SU-DHL-6 (cell line): ENCODE results near the gene DLST.

Source experiments
- H2AFZ ChIP-seq: fragments of 200-600 bp; sonication (generic); 2 replicates; pipeline ENCODE4 v1.6.1; 2014; ENCODE audit warnings: low read depth, mild to moderate bottlenecking, moderate library complexity, mixed read lengths, antibody characterized with exemption, low read length; ENCODE audit not compliant: severe bottlenecking
- H3F3A ChIP-seq: fragments of 200-600 bp; shearing (Covaris generic); 2 replicates; pipeline ENCODE4 v1.6.0; 2016; ENCODE audit warnings: antibody characterized with exemption, mild to moderate bottlenecking; ENCODE audit not compliant: insufficient read depth
- H3K27ac ChIP-seq: fragments of 200-600 bp; sonication (generic); 2 replicates; pipeline ENCODE4 v1.5.1; 2016; ENCODE audit warnings: low read depth, mild to moderate bottlenecking, low read length, moderate library complexity, mixed read lengths
- H3K27me3 ChIP-seq: fragments of 200-600 bp; sonication (generic), shearing (Covaris generic); 2 replicates; pipeline ENCODE4 v1.6.0; 2014; ENCODE audit warnings: mild to moderate bottlenecking, low read length
- H3K36me3 ChIP-seq: fragments of 200-600 bp; sonication (generic); 2 replicates; pipeline ENCODE4 v1.6.1; 2014; ENCODE audit warnings: mild to moderate bottlenecking, low read length, mixed read lengths
- H3K4me2 ChIP-seq: fragments of 300-600, 200-600 bp; shearing (Covaris generic), sonication (generic); 2 replicates; pipeline ENCODE4 v1.6.0; 2014; ENCODE audit warnings: low read length, low read depth, mild to moderate bottlenecking; ENCODE audit not compliant: poor library complexity, severe bottlenecking
- H3K4me3 ChIP-seq: fragments of 200-600 bp; sonication (generic); 2 replicates; pipeline ENCODE4 v1.5.1; 2014; ENCODE audit warnings: antibody characterized with exemption, low read length, mild to moderate bottlenecking, mixed read lengths; ENCODE audit not compliant: insufficient read depth, poor library complexity, severe bottlenecking
- H3K79me2 ChIP-seq: fragments of 200-600 bp; sonication (generic); 2 replicates; pipeline ENCODE4 v1.6.1; 2014; ENCODE audit warnings: mild to moderate bottlenecking, low read length, moderate library complexity; ENCODE audit not compliant: insufficient read depth
- H3K9ac ChIP-seq: fragments of 200-600 bp; sonication (generic); 2 replicates; pipeline ENCODE4 v1.7.0; 2014; ENCODE audit warnings: mild to moderate bottlenecking, low read length
- H3K9me2 ChIP-seq: fragments of 200-600 bp; sonication (generic); replicated peaks from 2 replicates; pipeline ENCODE4 v1.6.1; 2014; ENCODE audit warnings: low read length; ENCODE audit not compliant: insufficient read depth
- H3K9me3 ChIP-seq: fragments of 200-600 bp; sonication (generic); 2 replicates; pipeline ENCODE4 v1.6.1; 2014; ENCODE audit warnings: low read length, mixed read lengths; ENCODE audit not compliant: insufficient read depth
- H4K20me1 ChIP-seq: fragments of 200-600 bp; sonication (generic); 2 replicates; pipeline ENCODE4 v1.6.1; 2014; ENCODE audit warnings: low read depth, mild to moderate bottlenecking, antibody characterized with exemption, low read length, moderate library complexity, mixed read lengths
- EZH2phosphoT487 ChIP-seq: fragments of 200-600 bp; sonication (generic), shearing (Covaris generic); conservative IDR thresholded peaks from 2 replicates; pipeline ENCODE4 v1.6.1; 2018; ENCODE audit warnings: mild to moderate bottlenecking, antibody characterized with exemption, low read length, moderate library complexity, mixed read lengths
- TF ChIP-seq, protein P1 (sequence below): fragments of 200-600 bp; sonication (generic); IDR thresholded peaks from one replicate; pipeline ENCODE4 v1.5.1; 2017; ENCODE audit warnings: antibody characterized with exemption, mild to moderate bottlenecking, low read length, moderate library complexity; ENCODE audit not compliant: insufficient read depth, poor library complexity, severe bottlenecking

Gene DLST

DNA sequence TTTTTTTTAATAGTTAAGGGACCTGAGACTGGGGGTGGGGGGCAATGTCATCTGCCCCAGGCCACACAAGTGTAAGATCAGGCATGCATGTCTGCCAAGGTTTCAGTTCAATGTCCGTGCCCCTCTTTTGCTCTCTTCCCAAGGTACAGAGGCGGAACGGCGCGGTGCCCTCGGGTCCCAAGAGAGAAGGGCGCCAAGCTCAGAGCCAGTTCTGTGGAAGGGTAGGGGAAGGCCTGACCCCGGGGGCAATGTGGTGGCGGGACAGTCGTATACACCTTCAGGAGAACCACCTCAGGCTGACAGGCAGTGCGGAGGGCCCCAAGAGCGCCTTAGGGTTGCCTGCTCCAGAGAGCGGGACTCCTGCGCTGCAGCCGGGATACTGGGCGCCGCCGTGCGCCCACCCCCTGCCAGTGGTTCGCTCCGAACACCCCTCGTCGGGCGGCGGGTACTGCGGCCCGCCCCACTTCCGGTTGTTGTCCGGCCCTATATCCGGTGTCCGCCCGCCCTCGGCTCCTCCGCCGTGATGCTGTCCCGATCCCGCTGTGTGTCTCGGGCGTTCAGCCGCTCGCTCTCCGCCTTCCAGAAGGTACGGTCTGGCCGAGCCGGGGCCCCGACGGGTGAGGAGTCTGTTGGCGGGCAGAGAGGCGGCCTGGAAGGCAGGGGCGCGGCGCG, at the start of gene DLST:
DLST (plus strand) TSS at position 486 of the 672 bp plus-strand sequence; CDS start at position 524, 38 bp downstream.
- H2AFZ ChIP-seq, result peak within 1 kb of the TSS; percentile 91
- peak within 1 kb of the TSS; percentile 92 for H3K4me2 ChIP-seq

DNA sequence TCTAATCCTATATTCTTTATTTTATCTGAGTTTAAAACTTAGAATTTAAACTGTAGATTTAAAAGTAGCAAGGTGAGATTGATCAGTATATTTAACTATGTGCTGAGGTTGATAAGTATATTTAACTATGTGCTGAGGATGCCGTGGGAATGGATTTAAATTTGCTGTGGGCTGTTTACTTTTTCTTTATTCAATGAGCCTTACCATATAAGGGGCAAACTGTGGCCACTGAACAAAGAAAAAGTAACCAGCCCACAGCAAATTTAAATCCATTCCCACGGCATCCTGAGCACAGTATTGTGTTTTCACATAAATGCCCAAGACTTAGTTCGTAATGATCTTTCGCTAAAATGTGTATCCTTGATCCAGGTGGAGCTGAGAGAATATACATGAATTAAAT, 48.9 kb upstream of the DLST start:
- no peaks in the 10 kb centered on the region for H3K9me2 ChIP-seq
- no peak overlapping the region for H3K9ac ChIP-seq
- no peaks in the 10 kb centered on the region for H3K27me3 ChIP-seq
- H3K27ac ChIP-seq, result no peak overlapping the region
- no peak overlapping the region for H2AFZ ChIP-seq
- no peak overlapping the region for H3K4me2 ChIP-seq
- peaks cover 16% of the 10 kb centered on the region; the same call in 1 of the 2 replicates for H3K36me3 ChIP-seq
- H4K20me1 ChIP-seq, result no peaks in the 10 kb centered on the region
- H3K4me3 ChIP-seq, result no peak overlapping the region
- TF ChIP-seq, protein P1, sequence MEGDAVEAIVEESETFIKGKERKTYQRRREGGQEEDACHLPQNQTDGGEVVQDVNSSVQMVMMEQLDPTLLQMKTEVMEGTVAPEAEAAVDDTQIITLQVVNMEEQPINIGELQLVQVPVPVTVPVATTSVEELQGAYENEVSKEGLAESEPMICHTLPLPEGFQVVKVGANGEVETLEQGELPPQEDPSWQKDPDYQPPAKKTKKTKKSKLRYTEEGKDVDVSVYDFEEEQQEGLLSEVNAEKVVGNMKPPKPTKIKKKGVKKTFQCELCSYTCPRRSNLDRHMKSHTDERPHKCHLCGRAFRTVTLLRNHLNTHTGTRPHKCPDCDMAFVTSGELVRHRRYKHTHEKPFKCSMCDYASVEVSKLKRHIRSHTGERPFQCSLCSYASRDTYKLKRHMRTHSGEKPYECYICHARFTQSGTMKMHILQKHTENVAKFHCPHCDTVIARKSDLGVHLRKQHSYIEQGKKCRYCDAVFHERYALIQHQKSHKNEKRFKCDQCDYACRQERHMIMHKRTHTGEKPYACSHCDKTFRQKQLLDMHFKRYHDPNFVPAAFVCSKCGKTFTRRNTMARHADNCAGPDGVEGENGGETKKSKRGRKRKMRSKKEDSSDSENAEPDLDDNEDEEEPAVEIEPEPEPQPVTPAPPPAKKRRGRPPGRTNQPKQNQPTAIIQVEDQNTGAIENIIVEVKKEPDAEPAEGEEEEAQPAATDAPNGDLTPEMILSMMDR, result no peak
- TF ChIP-seq EZH2phosphoT487, result no peak
- no peaks in the 10 kb centered on the region for H3K79me2 ChIP-seq
- peaks cover 17% of the 10 kb centered on the region; the same call in 1 of the 2 replicates for H3F3A ChIP-seq
- H3K9me3 ChIP-seq, result no peaks in the 10 kb centered on the region

More for the DNA sequence above, at the start of gene DLST:
- Histone ChIP-seq H3F3A (no peaks in the 10 kb centered on the region; the same call in 1 of the 2 replicates), H3K27ac (peak within 1 kb of the TSS; percentile 64), H3K9me2 (no peaks in the 10 kb centered on the region), H3K9ac (peak within 1 kb of the TSS; percentile 82), H3K36me3 (no peaks in the 10 kb centered on the region), H3K9me3 (no peaks in the 10 kb centered on the region), H4K20me1 (peaks cover 15% of the 10 kb centered on the region; the same call in 1 of the 2 replicates), H3K4me3 (peak within 1 kb of the TSS; percentile 94), H3K27me3 (no peaks in the 10 kb centered on the region), H3K79me2 (peaks cover 48% of the 10 kb centered on the region)
- TF ChIP-seq EZH2phosphoT487, result no peak
- TF ChIP-seq, protein P1, result no peak

- Histone ChIP-seq H3K4me3 (no peak overlapping the region), H4K20me1 (no peaks in the 10 kb centered on the region), H3K9ac (no peak overlapping the region), H3K9me3 (no peaks in the 10 kb centered on the region), H3K36me3 (peaks cover 16% of the 10 kb centered on the region; the same call in 1 of the 2 replicates), H3K9me2 (no peaks in the 10 kb centered on the region), H3K79me2 (no peaks in the 10 kb centered on the region), H3K27me3 (no peaks in the 10 kb centered on the region), H2AFZ (no peak overlapping the region), H3F3A (peaks cover 17% of the 10 kb centered on the region; the same call in 1 of the 2 replicates), H3K4me2 (no peak overlapping the region), H3K27ac (no peak overlapping the region)
- TF ChIP-seq, protein P1, result no peak
- no peak for TF ChIP-seq EZH2phosphoT487
These were observed 46.9 kb upstream of the DLST start for GRCh38 chr14:74834692-74835392.
